ENCODE measurements around the gene ARSI. TPM values are rescaled to one million over a fixed set of nuclear protein-coding genes. Genes with fewer than 3 reads are reported as not detected.

ARSI gene
- total RNA-seq, 4 donors from 2014 or later, result 1.6 to 4.5 (median 2.6) TPM

GRCh38 chr5:150301170-150301505 lies 1.6 kb downstream of the ARSI start:
- 56% methylated on average over 1 of the region's 1 CpG for WGBS, 2 donors
- no peak overlapping the region for H3K4me3 ChIP-seq (ENCODE audit: low read depth, poor library complexity, severe bottlenecking)
- intact Hi-C loops (cut with DNase I; ENCODE audit: low total_unique reads), result no loop called here
- DNase-seq (ENCODE audit: low spot score in 2 of 2), result no peak
- TF ChIP-seq POLR2A (IDR thresholded peaks at IDR 0.05) (no peak), CTCF (IDR thresholded peaks at IDR 0.05) (no peak)

GRCh38 chr5:150300496-150301169 lies 2.1 kb downstream of the ARSI start:
- no peak for DNase-seq (ENCODE audit: low spot score in 2 of 2)
- 81 to 89% methylated on average over 13 of the region's 13 CpGs for WGBS, 2 donors
- intact Hi-C loops (cut with DNase I; ENCODE audit: low total_unique reads), result no loop called here
- TF ChIP-seq POLR2A (IDR thresholded peaks at IDR 0.05) (no peak), CTCF (IDR thresholded peaks at IDR 0.05) (no peak)
- no peak overlapping the region for H3K4me3 ChIP-seq (ENCODE audit: low read depth, poor library complexity, severe bottlenecking)

- WGBS, 2 donors, result 42 to 58% methylated on average over 6 of the region's 6 CpGs
- TF ChIP-seq POLR2A (IDR thresholded peaks at IDR 0.05) (no peak), CTCF (IDR thresholded peaks at IDR 0.05) (no peak)
- no peak overlapping the region for H3K4me3 ChIP-seq (ENCODE audit: low read depth, poor library complexity, severe bottlenecking)
- no peak for DNase-seq (ENCODE audit: low spot score in 2 of 2)
- intact Hi-C loops (cut with DNase I; ENCODE audit: low total_unique reads), result no loop called here
Measured at GRCh38 chr5:150299571-150300327, 3.0 kb downstream of the ARSI start.

GRCh38 chr5:150298701-150299451 lies 3.8 kb downstream of the ARSI start:
- intact Hi-C loops (cut with DNase I; ENCODE audit: low total_unique reads), result no loop called here
- WGBS, 2 donors, result 41 to 47% methylated on average over 10 of the region's 10 CpGs
- H3K4me3 ChIP-seq (ENCODE audit: low read depth, poor library complexity, severe bottlenecking), result no peak overlapping the region
- DNase-seq (ENCODE audit: low spot score in 2 of 2), result peak in 1 of 2 donors; percentile 36
- no peak for TF ChIP-seq CTCF (IDR thresholded peaks at IDR 0.05)
- no peak for TF ChIP-seq POLR2A (IDR thresholded peaks at IDR 0.05)

GRCh38 chr5:150297934-150298595 lies 4.6 kb downstream of the ARSI start:
- DNase-seq (ENCODE audit: low spot score in 2 of 2), result no peak
- 91 to 94% methylated on average over 20 to 31 of the region's 31 CpGs for WGBS, 2 donors
- no peak overlapping the region for H3K4me3 ChIP-seq (ENCODE audit: low read depth, poor library complexity, severe bottlenecking)
- intact Hi-C loops (cut with DNase I; ENCODE audit: low total_unique reads), result no loop called here
- TF ChIP-seq POLR2A (IDR thresholded peaks at IDR 0.05), result no peak
- no peak for TF ChIP-seq CTCF (IDR thresholded peaks at IDR 0.05)

Data from lower leg skin (tissue), 4 donors.